ENCODE data around the gene RBM5. TPM values are rescaled to one million over a fixed set of nuclear protein-coding genes. Genes with fewer than 3 reads are reported as not detected.

Gene RBM5
- total RNA-seq, 1 experiment from 2014 or later, result 92.1 TPM

DNA sequence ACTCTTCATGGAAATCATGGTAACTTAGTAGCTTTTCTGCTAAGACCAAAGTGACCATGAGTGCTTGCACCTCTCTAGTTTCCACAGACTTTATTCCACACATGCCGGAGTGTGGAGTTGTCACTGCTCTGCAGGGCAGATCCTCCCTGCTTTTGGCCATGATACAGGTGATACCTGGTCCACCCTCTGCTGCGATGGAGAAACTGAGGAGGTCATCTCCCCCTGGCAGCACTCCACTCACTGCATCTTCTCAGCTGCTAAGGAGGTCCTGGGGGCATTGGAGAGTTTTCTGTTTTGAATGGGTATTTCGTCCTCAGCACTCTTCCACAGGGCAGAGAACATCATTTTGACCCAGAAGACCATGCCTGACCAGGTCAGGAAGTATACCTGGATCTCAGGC lies 31.1 kb downstream of the RBM5 start:
- Mint-ChIP-seq H3K9me3 (no peaks in the 10 kb centered on the region), H3K27me3 (ENCODE audit: low read depth) (no peaks in the 10 kb centered on the region), H3K4me3 (no peak overlapping the region), H3K4me1 (peaks cover 26% of the 10 kb centered on the region), H3K36me3 (peaks cover 42% of the 10 kb centered on the region), H3K27ac (no peak overlapping the region)
- DNase-seq (ENCODE audit: low spot score) (no peak), ATAC-seq (no peak)
- POLR2A ChIA-PET, result interaction anchor here (0.7 to 2.2 kb wide), 4 partner anchors 19 to 75 kb away, joined by 3 to 6 read pairs (median 4); no protein-coding TSS in a partner anchor
- TF ChIP-seq TEAD1 (CRISPR knock-in tag; IDR thresholded peaks at IDR 0.05) (no peak), ZNF423 (CRISPR knock-in tag; IDR thresholded peaks at IDR 0.05) (no peak), NFATC4 (CRISPR knock-in tag; IDR thresholded peaks at IDR 0.05) (no peak), JAZF1 (CRISPR knock-in tag; IDR thresholded peaks at IDR 0.05) (no peak), FOXP1 (CRISPR knock-in tag; IDR thresholded peaks at IDR 0.05; ENCODE audit: borderline replicate concordance) (no peak), HMGA2 (CRISPR knock-in tag; IDR thresholded peaks at IDR 0.05) (no peak), KAT7 (CRISPR knock-in tag; IDR thresholded peaks at IDR 0.05; ENCODE audit: borderline replicate concordance) (no peak), NR1H2 (CRISPR knock-in tag; IDR thresholded peaks at IDR 0.05) (no peak), RELA (CRISPR knock-in tag; IDR thresholded peaks at IDR 0.05; ENCODE audit: borderline replicate concordance) (no peak), PRRX2 (CRISPR knock-in tag; IDR thresholded peaks at IDR 0.05) (no peak), GRHL2 (CRISPR knock-in tag; IDR thresholded peaks at IDR 0.05; ENCODE audit: insufficient replicate concordance, severe bottlenecking) (no peak)
- TF ChIP-seq, protein P1, sequence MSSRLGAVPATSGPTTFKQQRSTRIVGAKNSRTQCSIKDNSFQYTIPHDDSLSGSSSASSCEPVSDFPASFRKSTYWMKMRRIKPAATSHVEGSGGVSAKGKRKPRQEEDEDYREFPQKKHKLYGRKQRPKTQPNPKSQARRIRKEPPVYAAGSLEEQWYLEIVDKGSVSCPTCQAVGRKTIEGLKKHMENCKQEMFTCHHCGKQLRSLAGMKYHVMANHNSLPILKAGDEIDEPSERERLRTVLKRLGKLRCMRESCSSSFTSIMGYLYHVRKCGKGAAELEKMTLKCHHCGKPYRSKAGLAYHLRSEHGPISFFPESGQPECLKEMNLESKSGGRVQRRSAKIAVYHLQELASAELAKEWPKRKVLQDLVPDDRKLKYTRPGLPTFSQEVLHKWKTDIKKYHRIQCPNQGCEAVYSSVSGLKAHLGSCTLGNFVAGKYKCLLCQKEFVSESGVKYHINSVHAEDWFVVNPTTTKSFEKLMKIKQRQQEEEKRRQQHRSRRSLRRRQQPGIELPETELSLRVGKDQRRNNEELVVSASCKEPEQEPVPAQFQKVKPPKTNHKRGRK (CRISPR knock-in tag; IDR thresholded peaks at IDR 0.05; ENCODE audit: borderline replicate concordance), result no peak
- TF ChIP-seq, protein P2, sequence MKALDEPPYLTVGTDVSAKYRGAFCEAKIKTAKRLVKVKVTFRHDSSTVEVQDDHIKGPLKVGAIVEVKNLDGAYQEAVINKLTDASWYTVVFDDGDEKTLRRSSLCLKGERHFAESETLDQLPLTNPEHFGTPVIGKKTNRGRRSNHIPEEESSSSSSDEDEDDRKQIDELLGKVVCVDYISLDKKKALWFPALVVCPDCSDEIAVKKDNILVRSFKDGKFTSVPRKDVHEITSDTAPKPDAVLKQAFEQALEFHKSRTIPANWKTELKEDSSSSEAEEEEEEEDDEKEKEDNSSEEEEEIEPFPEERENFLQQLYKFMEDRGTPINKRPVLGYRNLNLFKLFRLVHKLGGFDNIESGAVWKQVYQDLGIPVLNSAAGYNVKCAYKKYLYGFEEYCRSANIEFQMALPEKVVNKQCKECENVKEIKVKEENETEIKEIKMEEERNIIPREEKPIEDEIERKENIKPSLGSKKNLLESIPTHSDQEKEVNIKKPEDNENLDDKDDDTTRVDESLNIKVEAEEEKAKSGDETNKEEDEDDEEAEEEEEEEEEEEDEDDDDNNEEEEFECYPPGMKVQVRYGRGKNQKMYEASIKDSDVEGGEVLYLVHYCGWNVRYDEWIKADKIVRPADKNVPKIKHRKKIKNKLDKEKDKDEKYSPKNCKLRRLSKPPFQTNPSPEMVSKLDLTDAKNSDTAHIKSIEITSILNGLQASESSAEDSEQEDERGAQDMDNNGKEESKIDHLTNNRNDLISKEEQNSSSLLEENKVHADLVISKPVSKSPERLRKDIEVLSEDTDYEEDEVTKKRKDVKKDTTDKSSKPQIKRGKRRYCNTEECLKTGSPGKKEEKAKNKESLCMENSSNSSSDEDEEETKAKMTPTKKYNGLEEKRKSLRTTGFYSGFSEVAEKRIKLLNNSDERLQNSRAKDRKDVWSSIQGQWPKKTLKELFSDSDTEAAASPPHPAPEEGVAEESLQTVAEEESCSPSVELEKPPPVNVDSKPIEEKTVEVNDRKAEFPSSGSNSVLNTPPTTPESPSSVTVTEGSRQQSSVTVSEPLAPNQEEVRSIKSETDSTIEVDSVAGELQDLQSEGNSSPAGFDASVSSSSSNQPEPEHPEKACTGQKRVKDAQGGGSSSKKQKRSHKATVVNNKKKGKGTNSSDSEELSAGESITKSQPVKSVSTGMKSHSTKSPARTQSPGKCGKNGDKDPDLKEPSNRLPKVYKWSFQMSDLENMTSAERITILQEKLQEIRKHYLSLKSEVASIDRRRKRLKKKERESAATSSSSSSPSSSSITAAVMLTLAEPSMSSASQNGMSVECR (CRISPR knock-in tag; IDR thresholded peaks at IDR 0.05; ENCODE audit: borderline replicate concordance), result no peak
- TF ChIP-seq, protein P3, sequence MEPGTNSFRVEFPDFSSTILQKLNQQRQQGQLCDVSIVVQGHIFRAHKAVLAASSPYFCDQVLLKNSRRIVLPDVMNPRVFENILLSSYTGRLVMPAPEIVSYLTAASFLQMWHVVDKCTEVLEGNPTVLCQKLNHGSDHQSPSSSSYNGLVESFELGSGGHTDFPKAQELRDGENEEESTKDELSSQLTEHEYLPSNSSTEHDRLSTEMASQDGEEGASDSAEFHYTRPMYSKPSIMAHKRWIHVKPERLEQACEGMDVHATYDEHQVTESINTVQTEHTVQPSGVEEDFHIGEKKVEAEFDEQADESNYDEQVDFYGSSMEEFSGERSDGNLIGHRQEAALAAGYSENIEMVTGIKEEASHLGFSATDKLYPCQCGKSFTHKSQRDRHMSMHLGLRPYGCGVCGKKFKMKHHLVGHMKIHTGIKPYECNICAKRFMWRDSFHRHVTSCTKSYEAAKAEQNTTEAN (CRISPR knock-in tag; IDR thresholded peaks at IDR 0.05), result no peak
- TF ChIP-seq, protein P4, sequence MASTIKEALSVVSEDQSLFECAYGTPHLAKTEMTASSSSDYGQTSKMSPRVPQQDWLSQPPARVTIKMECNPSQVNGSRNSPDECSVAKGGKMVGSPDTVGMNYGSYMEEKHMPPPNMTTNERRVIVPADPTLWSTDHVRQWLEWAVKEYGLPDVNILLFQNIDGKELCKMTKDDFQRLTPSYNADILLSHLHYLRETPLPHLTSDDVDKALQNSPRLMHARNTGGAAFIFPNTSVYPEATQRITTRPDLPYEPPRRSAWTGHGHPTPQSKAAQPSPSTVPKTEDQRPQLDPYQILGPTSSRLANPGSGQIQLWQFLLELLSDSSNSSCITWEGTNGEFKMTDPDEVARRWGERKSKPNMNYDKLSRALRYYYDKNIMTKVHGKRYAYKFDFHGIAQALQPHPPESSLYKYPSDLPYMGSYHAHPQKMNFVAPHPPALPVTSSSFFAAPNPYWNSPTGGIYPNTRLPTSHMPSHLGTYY (CRISPR knock-in tag; IDR thresholded peaks at IDR 0.05), result no peak
- TF ChIP-seq, protein P5, sequence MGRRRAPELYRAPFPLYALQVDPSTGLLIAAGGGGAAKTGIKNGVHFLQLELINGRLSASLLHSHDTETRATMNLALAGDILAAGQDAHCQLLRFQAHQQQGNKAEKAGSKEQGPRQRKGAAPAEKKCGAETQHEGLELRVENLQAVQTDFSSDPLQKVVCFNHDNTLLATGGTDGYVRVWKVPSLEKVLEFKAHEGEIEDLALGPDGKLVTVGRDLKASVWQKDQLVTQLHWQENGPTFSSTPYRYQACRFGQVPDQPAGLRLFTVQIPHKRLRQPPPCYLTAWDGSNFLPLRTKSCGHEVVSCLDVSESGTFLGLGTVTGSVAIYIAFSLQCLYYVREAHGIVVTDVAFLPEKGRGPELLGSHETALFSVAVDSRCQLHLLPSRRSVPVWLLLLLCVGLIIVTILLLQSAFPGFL (CRISPR knock-in tag; IDR thresholded peaks at IDR 0.05; ENCODE audit: borderline replicate concordance), result no peak
- TF ChIP-seq, protein P6, sequence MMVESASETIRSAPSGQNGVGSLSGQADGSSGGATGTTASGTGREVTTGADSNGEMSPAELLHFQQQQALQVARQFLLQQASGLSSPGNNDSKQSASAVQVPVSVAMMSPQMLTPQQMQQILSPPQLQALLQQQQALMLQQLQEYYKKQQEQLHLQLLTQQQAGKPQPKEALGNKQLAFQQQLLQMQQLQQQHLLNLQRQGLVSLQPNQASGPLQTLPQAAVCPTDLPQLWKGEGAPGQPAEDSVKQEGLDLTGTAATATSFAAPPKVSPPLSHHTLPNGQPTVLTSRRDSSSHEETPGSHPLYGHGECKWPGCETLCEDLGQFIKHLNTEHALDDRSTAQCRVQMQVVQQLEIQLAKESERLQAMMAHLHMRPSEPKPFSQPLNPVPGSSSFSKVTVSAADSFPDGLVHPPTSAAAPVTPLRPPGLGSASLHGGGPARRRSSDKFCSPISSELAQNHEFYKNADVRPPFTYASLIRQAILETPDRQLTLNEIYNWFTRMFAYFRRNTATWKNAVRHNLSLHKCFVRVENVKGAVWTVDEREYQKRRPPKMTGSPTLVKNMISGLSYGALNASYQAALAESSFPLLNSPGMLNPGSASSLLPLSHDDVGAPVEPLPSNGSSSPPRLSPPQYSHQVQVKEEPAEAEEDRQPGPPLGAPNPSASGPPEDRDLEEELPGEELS (CRISPR knock-in tag; IDR thresholded peaks at IDR 0.05), result no peak
- TF ChIP-seq, protein P7, sequence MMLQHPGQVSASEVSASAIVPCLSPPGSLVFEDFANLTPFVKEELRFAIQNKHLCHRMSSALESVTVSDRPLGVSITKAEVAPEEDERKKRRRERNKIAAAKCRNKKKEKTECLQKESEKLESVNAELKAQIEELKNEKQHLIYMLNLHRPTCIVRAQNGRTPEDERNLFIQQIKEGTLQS (CRISPR knock-in tag; conservative IDR thresholded peaks at IDR 0.05), result no peak
- CTCF ChIA-PET, result interaction anchor here (0.6 to 5.9 kb wide), 10 partner anchors 17 to 400 kb away, joined by 3 to 74 read pairs (median 4); partner anchors contain the start of genes AMIGO3 and GNAT1

All from WTC11 (cell line).